ENCODE measurements around the gene ZNF148.

- no peak for TF ChIP-seq POLR2A (IDR thresholded peaks at IDR 0.05)
- TF ChIP-seq CTCF (IDR thresholded peaks at IDR 0.05): no peak
Measured at GRCh38 chr3:125194849-125195601, 180.1 kb downstream of the ZNF148 start.
